NAMALWA (cell line): Measurements from ENCODE around the gene TMEM178B.
"Not testable (repeated sequence)": the region's sequence is repeated elsewhere in the genome, so short reads cannot be mapped to it uniquely, and the experiment has no call there.

Source experiments
- DNase-seq: peaks from one replicate; pipeline ENCODE4 v3.0.0-alpha.2; 2015; ENCODE audit warnings: low spot score

TMEM178B gene

GRCh38 chr7:141073641-141074161 lies at the start of gene TMEM178B:
TSS of gene TMEM178B (plus strand) at chr7:141074064.
- no peak for DNase-seq

GRCh38 chr7:141024668-141025067 lies 49.2 kb upstream of the TMEM178B start:
- DNase-seq: no peak

- DNase-seq: no peak
Measured at GRCh38 chr7:141027043-141027442, 46.8 kb upstream of the TMEM178B start.

GRCh38 chr7:141028767-141029166 lies 45.1 kb upstream of the TMEM178B start:
- no peak for DNase-seq

- not testable (repeated sequence) for DNase-seq
Measured at GRCh38 chr7:141032539-141033323, 41.1 kb upstream of the TMEM178B start.

GRCh38 chr7:141038100-141038499 lies 35.8 kb upstream of the TMEM178B start:
- DNase-seq: not testable (repeated sequence)

- no peak for DNase-seq
Measured at GRCh38 chr7:141039376-141039775, 34.5 kb upstream of the TMEM178B start.

GRCh38 chr7:141042222-141043193 lies 31.4 kb upstream of the TMEM178B start:
- DNase-seq: no peak

- no peak for DNase-seq
Measured at GRCh38 chr7:141043616-141044015, 30.2 kb upstream of the TMEM178B start.

- no peak for DNase-seq
Measured at GRCh38 chr7:141045126-141045841, 28.6 kb upstream of the TMEM178B start.

GRCh38 chr7:141045842-141046620 lies 27.8 kb upstream of the TMEM178B start:
- no peak for DNase-seq

GRCh38 chr7:141053626-141054025 lies 20.2 kb upstream of the TMEM178B start:
- no peak for DNase-seq

- DNase-seq: no peak
Measured at GRCh38 chr7:141055146-141055545, 18.7 kb upstream of the TMEM178B start.

- DNase-seq: no peak
Measured at GRCh38 chr7:141057788-141058187, 16.1 kb upstream of the TMEM178B start.

GRCh38 chr7:141067856-141068255 lies 6.0 kb upstream of the TMEM178B start:
- DNase-seq: not testable (repeated sequence)

- peak; percentile 20 for DNase-seq
Measured at GRCh38 chr7:141071260-141071854, 2.5 kb upstream of the TMEM178B start.

- DNase-seq: no peak
Measured at GRCh38 chr7:141071855-141072547, 1.9 kb upstream of the TMEM178B start.

- no peak for DNase-seq
Measured at GRCh38 chr7:141072548-141073172, 1.2 kb upstream of the TMEM178B start.

GRCh38 chr7:141073173-141073640 lies 657 bp upstream of the TMEM178B start:
- no peak for DNase-seq
